Astrocyte (in vitro differentiated cells and primary cell): ENCODE data around the gene CACNA2D1. TPM values are rescaled to one million over a fixed set of nuclear protein-coding genes. Genes with fewer than 3 reads are reported as not detected.

Source experiments
- DNase-seq: peaks from one replicate; pipeline ENCODE4 v3.0.0-alpha.2; 2010; ENCODE audit warnings: low read depth
- FAIRE-seq: peaks from 2 replicates; lab custom pipeline; 2011; peaks lifted over from hg19 to GRCh38; lab: Jason Lieb, UNC
- H2AFZ ChIP-seq: 2 replicates; pipeline ENCODE4 v1.6.0; 2012; ENCODE audit warnings: low read depth, low read length, inconsistent platforms
- H3K27ac ChIP-seq: 2 replicates; pipeline ENCODE4 v1.5.1; 2011; ENCODE audit warnings: low read depth, low read length, inconsistent platforms
- H3K27me3 ChIP-seq: 2 replicates; pipeline ENCODE4 v1.6.0; 2011; ENCODE audit warnings: low read length, inconsistent platforms; ENCODE audit not compliant: insufficient read depth
- H3K36me3 ChIP-seq: 2 replicates; pipeline ENCODE4 v1.5.1; 2011; ENCODE audit warnings: low read length, inconsistent platforms; ENCODE audit not compliant: insufficient read depth
- H3K4me1 ChIP-seq: 2 replicates; pipeline ENCODE4 v1.5.1; 2011; ENCODE audit warnings: low read length, inconsistent platforms; ENCODE audit not compliant: insufficient read depth
- H3K4me2 ChIP-seq: 2 replicates; pipeline ENCODE4 v1.6.0; 2012; ENCODE audit warnings: low read length, inconsistent platforms
- H3K4me3 ChIP-seq: 2 replicates; pipeline ENCODE4 v1.5.1; 2011; ENCODE audit warnings: low read depth, mild to moderate bottlenecking, low read length, inconsistent platforms; ENCODE audit not compliant: insufficient read depth
- H3K79me2 ChIP-seq: 2 replicates; pipeline ENCODE4 v1.6.0; 2012; ENCODE audit warnings: mild to moderate bottlenecking, low read length, inconsistent platforms; ENCODE audit not compliant: insufficient read depth
- H3K9ac ChIP-seq: 2 replicates; pipeline ENCODE4 v1.6.0; 2012; ENCODE audit warnings: mild to moderate bottlenecking, low read length, inconsistent platforms
- H3K9me3 ChIP-seq: 2 replicates; pipeline ENCODE4 v1.5.1; 2012; ENCODE audit warnings: low read depth, mild to moderate bottlenecking, low read length, inconsistent platforms; ENCODE audit not compliant: insufficient read depth
- H4K20me1 ChIP-seq: 2 replicates; pipeline ENCODE4 v1.6.0; 2012; ENCODE audit warnings: low read length, inconsistent platforms; ENCODE audit not compliant: insufficient read depth
- H3K27ac Mint-ChIP-seq: one replicate; pipeline ENCODE4 v1.8.0; 2021; ENCODE audit warnings: mild to moderate bottlenecking, mixed read lengths; ENCODE audit not compliant: unreplicated experiment
- H3K27me3 Mint-ChIP-seq: one replicate; pipeline ENCODE4 v1.8.0; 2021; ENCODE audit warnings: low read depth, mixed read lengths; ENCODE audit not compliant: unreplicated experiment
- H3K36me3 Mint-ChIP-seq: one replicate; pipeline ENCODE4 v1.8.0; 2021; ENCODE audit warnings: low read depth, mixed read lengths; ENCODE audit not compliant: unreplicated experiment
- H3K4me1 Mint-ChIP-seq: one replicate; pipeline ENCODE4 v1.8.0; 2021; ENCODE audit warnings: low read depth, mixed read lengths; ENCODE audit not compliant: unreplicated experiment
- H3K4me3 Mint-ChIP-seq: one replicate; pipeline ENCODE4 v1.8.0; 2021; ENCODE audit warnings: mild to moderate bottlenecking, moderate library complexity, mixed read lengths; ENCODE audit not compliant: unreplicated experiment
- H3K9me3 Mint-ChIP-seq: one replicate; pipeline ENCODE4 v1.8.0; 2021; ENCODE audit warnings: mild to moderate bottlenecking, mixed read lengths; ENCODE audit not compliant: unreplicated experiment
- CTCF ChIP-seq: IDR thresholded peaks from 2 replicates; pipeline ENCODE4 v1.5.1; 2011; ENCODE audit warnings: low read depth, mild to moderate bottlenecking, inconsistent platforms, low read length, moderate library complexity; ENCODE audit not compliant: insufficient read depth
- EZH2 ChIP-seq: IDR thresholded peaks from 2 replicates; pipeline ENCODE4 v1.6.1; 2012; ENCODE audit warnings: mild to moderate bottlenecking, low read length, inconsistent platforms; ENCODE audit not compliant: insufficient read depth
- total RNA-seq: library from RNA; stranded (reverse); gene quantifications from 2 replicates; pipeline ENCODE4 v1.2.1, GENCODE V29; 2021

The CACNA2D1 gene
- total RNA-seq, 1 donor from 2014 or later, result 53.4 TPM

- Histone ChIP-seq H3K9me3 (no peaks in the 10 kb centered on the region), H2AFZ (no peak overlapping the region), H3K4me2 (no peak overlapping the region), H3K27ac (no peak overlapping the region), H3K27me3 (no peaks in the 10 kb centered on the region), H3K4me3 (no peak overlapping the region), H4K20me1 (no peaks in the 10 kb centered on the region), H3K36me3 (no peaks in the 10 kb centered on the region), H3K9ac (no peak overlapping the region), H3K79me2 (no peaks in the 10 kb centered on the region), H3K4me1 (no peaks in the 10 kb centered on the region)
- Mint-ChIP-seq H3K4me1 (no peaks in the 10 kb centered on the region), H3K4me3 (no peak overlapping the region), H3K27me3 (no peaks in the 10 kb centered on the region), H3K27ac (no peak overlapping the region), H3K36me3 (no peaks in the 10 kb centered on the region), H3K9me3 (no peaks in the 10 kb centered on the region)
- FAIRE-seq (no peak), DNase-seq (no peak)
- TF ChIP-seq CTCF, result no peak
- TF ChIP-seq EZH2, result no peak
Measured at GRCh38 chr7:82450759-82451158, 7.2 kb upstream of the CACNA2D1 start.

GRCh38 chr7:82449910-82450309 lies 6.3 kb upstream of the CACNA2D1 start:
- no peak overlapping the region for H2AFZ ChIP-seq
- no peak overlapping the region for H3K9ac ChIP-seq
- no peaks in the 10 kb centered on the region for H3K9me3 ChIP-seq
- no peak for DNase-seq
- H3K4me1 ChIP-seq, result no peaks in the 10 kb centered on the region
- H3K4me3 ChIP-seq, result no peak overlapping the region
- H3K4me2 ChIP-seq, result no peak overlapping the region
- Mint-ChIP-seq H3K4me1 (no peaks in the 10 kb centered on the region), H3K4me3 (no peak overlapping the region), H3K27ac (no peak overlapping the region), H3K9me3 (no peaks in the 10 kb centered on the region), H3K27me3 (no peaks in the 10 kb centered on the region), H3K36me3 (no peaks in the 10 kb centered on the region)
- H4K20me1 ChIP-seq, result no peaks in the 10 kb centered on the region
- H3K36me3 ChIP-seq, result no peaks in the 10 kb centered on the region
- FAIRE-seq, result no peak
- no peaks in the 10 kb centered on the region for H3K79me2 ChIP-seq
- no peak overlapping the region for H3K27ac ChIP-seq
- no peak for TF ChIP-seq EZH2
- no peak for TF ChIP-seq CTCF
- H3K27me3 ChIP-seq, result no peaks in the 10 kb centered on the region

- no peaks in the 10 kb centered on the region for H3K9me3 ChIP-seq
- H3K4me3 ChIP-seq, result no peak overlapping the region
- H3K27me3 Mint-ChIP-seq, result no peaks in the 10 kb centered on the region
- H3K27ac ChIP-seq, result no peak overlapping the region
- no peaks in the 10 kb centered on the region for H3K9me3 Mint-ChIP-seq
- H3K36me3 ChIP-seq, result no peaks in the 10 kb centered on the region
- H3K9ac ChIP-seq, result no peak overlapping the region
- H4K20me1 ChIP-seq, result peaks cover 5% of the 10 kb centered on the region
- no peak overlapping the region for H3K4me3 Mint-ChIP-seq
- DNase-seq, result no peak
- H3K27me3 ChIP-seq, result no peaks in the 10 kb centered on the region
- peaks cover 11% of the 10 kb centered on the region for H3K79me2 ChIP-seq
- TF ChIP-seq EZH2 (no peak), CTCF (no peak)
- peaks cover 2% of the 10 kb centered on the region for H3K4me1 Mint-ChIP-seq
- H3K4me2 ChIP-seq, result no peak overlapping the region
- peaks cover 11% of the 10 kb centered on the region for H3K4me1 ChIP-seq
- no peaks in the 10 kb centered on the region for H3K36me3 Mint-ChIP-seq
- no peak overlapping the region for H3K27ac Mint-ChIP-seq
- no peak overlapping the region for H2AFZ ChIP-seq
- no peak for FAIRE-seq
Measured at GRCh38 chr7:82446897-82447296, 3.3 kb upstream of the CACNA2D1 start.
